Liver (tissue), 9 donors: Measurements from ENCODE around the gene PCED1B. TPM values are rescaled to one million over a fixed set of nuclear protein-coding genes. Genes with fewer than 3 reads are reported as not detected.

Source experiments
- DNase-seq: peaks from one replicate; pipeline ENCODE4 v3.0.0-alpha.2; 2017; ENCODE audit warnings: low spot score
- H3K27ac ChIP-seq, 2 donors: one replicate each; pipeline ENCODE4 v1.7.0; 2013; ENCODE audit warnings: inconsistent platforms in 2 of 2, low read length in 2 of 2, control low read depth in 1 of 2, low read depth in 1 of 2, mild to moderate bottlenecking in 1 of 2
- H3K27me3 ChIP-seq, 4 donors: one replicate each; pipeline versions ENCODE4 v1.6.1 to v1.7.0; 2013; ENCODE audit warnings: low read length in 3 of 4, inconsistent platforms in 1 of 4, mild to moderate bottlenecking in 1 of 4, moderate library complexity in 1 of 4; ENCODE audit not compliant: control insufficient read depth in 4 of 4, insufficient read depth in 4 of 4
- H3K36me3 ChIP-seq, 4 donors: one replicate each; pipeline versions ENCODE4 v1.6.1 to v1.7.0; 2013; ENCODE audit warnings: low read length in 3 of 4, mild to moderate bottlenecking in 3 of 4, low read depth in 1 of 4, moderate library complexity in 1 of 4; ENCODE audit not compliant: control insufficient read depth in 4 of 4, insufficient read depth in 3 of 4
- H3K4me1 ChIP-seq, 4 donors: one replicate each; pipeline versions ENCODE4 v1.6.1 to v1.7.0; 2013; ENCODE audit warnings: low read length in 3 of 4, mild to moderate bottlenecking in 3 of 4, moderate library complexity in 1 of 4; ENCODE audit not compliant: control insufficient read depth in 4 of 4, insufficient read depth in 4 of 4
- H3K4me3 ChIP-seq, 3 donors: one replicate each; pipeline versions ENCODE4 v1.6.1 to v1.7.0; 2013; ENCODE audit warnings: low read length in 3 of 3, control low read depth in 1 of 3, low read depth in 1 of 3, mild to moderate bottlenecking in 1 of 3
- H3K9ac ChIP-seq, 2 donors: one replicate each; pipeline ENCODE4 v1.7.0; 2013; ENCODE audit warnings: low read length in 2 of 2, mild to moderate bottlenecking in 2 of 2, moderate library complexity in 2 of 2, control low read depth in 1 of 2, low read depth in 1 of 2
- H3K9me3 ChIP-seq, 4 donors: one replicate each; pipeline versions ENCODE4 v1.6.1 to v1.7.0; 2013; ENCODE audit warnings: low read length in 3 of 4; ENCODE audit not compliant: control insufficient read depth in 4 of 4
- EGR1 ChIP-seq, 2 donors: IDR thresholded peaks; 2 replicates each; pipeline ENCODE4 v1.6.1; 2016 to 2018; ENCODE audit warnings: antibody characterized with exemption in 2 of 2, low read depth in 2 of 2
- FOXA1 ChIP-seq: IDR thresholded peaks from 2 replicates; pipeline ENCODE4 v1.6.1; 2016; ENCODE audit warnings: antibody characterized with exemption
- FOXA2 ChIP-seq: IDR thresholded peaks from 2 replicates; pipeline ENCODE4 v1.6.1; 2016; ENCODE audit warnings: antibody characterized with exemption
- GABPA ChIP-seq, 2 donors: IDR thresholded peaks in 1 of 2; conservative IDR thresholded peaks in 1 of 2; 2 replicates each; pipeline ENCODE4 v1.6.1; 2016; ENCODE audit warnings: antibody characterized with exemption in 2 of 2, mild to moderate bottlenecking in 1 of 2, moderate library complexity in 1 of 2
- HNF4A ChIP-seq, 2 donors: conservative IDR thresholded peaks; 2 replicates each; pipeline ENCODE4 v1.6.1; 2016; ENCODE audit warnings: antibody characterized with exemption in 2 of 2, mild to moderate bottlenecking in 2 of 2
- HNF4G ChIP-seq: IDR thresholded peaks from 2 replicates; pipeline ENCODE4 v1.6.1; 2016; ENCODE audit warnings: antibody characterized with exemption
- JUND ChIP-seq, 2 donors: IDR thresholded peaks; 2 replicates each; pipeline ENCODE4 v1.6.1; 2016; ENCODE audit warnings: antibody characterized with exemption in 2 of 2
- NR2F2 ChIP-seq: IDR thresholded peaks from 2 replicates; pipeline ENCODE4 v1.6.1; 2016; ENCODE audit warnings: antibody characterized with exemption
- RAD21 ChIP-seq, 2 donors: IDR thresholded peaks; 2 replicates each; pipeline ENCODE4 v1.6.1; 2016; ENCODE audit warnings: antibody characterized with exemption in 2 of 2, mild to moderate bottlenecking in 2 of 2
- RXRA ChIP-seq, 2 donors: IDR thresholded peaks; 2 replicates each; pipeline ENCODE4 v1.6.1; 2017 to 2018; ENCODE audit warnings: antibody characterized with exemption in 2 of 2, mild to moderate bottlenecking in 1 of 2
- SP1 ChIP-seq: IDR thresholded peaks from 2 replicates; pipeline ENCODE4 v1.6.1; 2018; ENCODE audit warnings: antibody characterized with exemption, mild to moderate bottlenecking
- TAF1 ChIP-seq: conservative IDR thresholded peaks from 2 replicates; pipeline ENCODE4 v1.6.1; 2016; ENCODE audit warnings: antibody characterized with exemption, mild to moderate bottlenecking
- YY1 ChIP-seq: IDR thresholded peaks from 2 replicates; pipeline ENCODE4 v1.6.1; 2016; ENCODE audit warnings: antibody characterized with exemption, mild to moderate bottlenecking
- WGBS: extraction: QIAGEN DNeasy Blood & Tissue Kit; methylation state at CpG from one replicate; pipeline ENCODE4 v1.1.7; 2013; 5-methylcytosine and 5-hydroxymethylcytosine counted together
- polyA plus RNA-seq, 2 donors: library from polyadenylated mRNA; stranded (reverse) in 1 of 2; unstranded in 1 of 2; fragments of 200-250 nt in 1 of 2; fragments of >200 nt in 1 of 2; fragmentation: Nextera tagmentation in 1 of 2; extraction: Ambion mirVana in 1 of 2; gene quantifications; one replicate each; pipeline versions ENCODE4 v1.2.1 to v1.2.3, GENCODE V29; 2013 to 2015
- total RNA-seq, 2 donors: library from RNA; depleted of rRNA; stranded (reverse); fragments of >200 nt; gene quantifications; one replicate each; pipeline ENCODE4 v1.2.3, GENCODE V29; 2014
- TF ChIP-seq, protein P1 (sequence below): IDR thresholded peaks from 2 replicates; pipeline ENCODE4 v1.6.1; 2016; ENCODE audit warnings: antibody characterized with exemption
- TF ChIP-seq, protein P2 (sequence below): fragments of 150-350 bp; IDR thresholded peaks from 2 replicates; pipeline ENCODE4 v1.5.1; 2017; ENCODE audit warnings: improper control_type of control experiment, low read depth, low read length; ENCODE audit not compliant: missing input control
- TF ChIP-seq, protein P3 (sequence below): IDR thresholded peaks from 2 replicates; pipeline ENCODE4 v1.6.1; 2016; ENCODE audit warnings: antibody characterized with exemption
- TF ChIP-seq, protein P4 (sequence below): IDR thresholded peaks from 2 replicates; pipeline ENCODE4 v1.6.1; 2016; ENCODE audit warnings: antibody characterized with exemption
- TF ChIP-seq, protein P5 (sequence below): IDR thresholded peaks from 2 replicates; pipeline ENCODE4 v1.6.1; 2016; ENCODE audit warnings: antibody characterized with exemption, mild to moderate bottlenecking
- donor health status: healthy.
- donor health status: healthy.
- donor health status: healthy.
- donor health status: healthy.
- donor health status: healthy.

PCED1B gene
- total and polyA plus RNA-seq, 4 donors = 0.51 to 1.8 (median 1.1) TPM

DNA sequence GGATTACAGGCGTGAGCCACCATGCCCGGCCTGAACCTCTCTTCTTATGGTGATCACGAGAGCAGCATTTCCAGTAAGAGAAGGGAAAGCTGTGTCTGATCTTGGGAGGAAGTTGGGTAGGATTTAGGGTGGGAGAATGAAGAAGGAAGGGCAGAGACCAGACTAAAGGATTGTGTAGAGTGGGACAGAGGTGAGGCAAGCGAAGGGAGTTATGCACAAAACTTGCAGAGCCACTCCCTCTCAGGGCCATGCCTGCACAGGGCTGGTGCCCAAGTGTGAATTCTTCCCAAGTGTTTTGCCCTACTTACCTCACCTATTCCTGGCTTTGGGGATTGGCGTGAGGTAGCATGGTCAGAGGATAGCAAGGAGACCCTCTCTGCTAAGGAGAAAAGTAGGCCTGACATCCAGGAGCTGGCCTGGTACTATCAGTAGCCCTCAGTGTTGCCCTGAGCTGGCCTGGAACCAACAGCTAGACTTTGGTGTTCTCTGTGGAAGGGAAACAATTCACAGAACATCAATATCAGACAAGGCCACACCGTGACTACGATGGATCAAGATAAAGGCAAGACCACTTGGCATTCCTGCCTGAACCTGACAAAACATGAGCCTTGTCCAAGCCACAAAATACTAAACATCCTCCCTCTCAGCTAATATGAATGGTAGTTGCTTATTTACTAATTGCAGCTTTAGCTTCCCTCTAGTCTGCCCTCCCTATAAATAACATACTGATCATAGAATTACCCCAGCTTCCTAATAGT, 201.3 kb downstream of the PCED1B start:
- WGBS = 91% methylated on average over 7 of the region's 7 CpGs
- TF ChIP-seq NR2F2 = no peak
- TF ChIP-seq, protein P1, sequence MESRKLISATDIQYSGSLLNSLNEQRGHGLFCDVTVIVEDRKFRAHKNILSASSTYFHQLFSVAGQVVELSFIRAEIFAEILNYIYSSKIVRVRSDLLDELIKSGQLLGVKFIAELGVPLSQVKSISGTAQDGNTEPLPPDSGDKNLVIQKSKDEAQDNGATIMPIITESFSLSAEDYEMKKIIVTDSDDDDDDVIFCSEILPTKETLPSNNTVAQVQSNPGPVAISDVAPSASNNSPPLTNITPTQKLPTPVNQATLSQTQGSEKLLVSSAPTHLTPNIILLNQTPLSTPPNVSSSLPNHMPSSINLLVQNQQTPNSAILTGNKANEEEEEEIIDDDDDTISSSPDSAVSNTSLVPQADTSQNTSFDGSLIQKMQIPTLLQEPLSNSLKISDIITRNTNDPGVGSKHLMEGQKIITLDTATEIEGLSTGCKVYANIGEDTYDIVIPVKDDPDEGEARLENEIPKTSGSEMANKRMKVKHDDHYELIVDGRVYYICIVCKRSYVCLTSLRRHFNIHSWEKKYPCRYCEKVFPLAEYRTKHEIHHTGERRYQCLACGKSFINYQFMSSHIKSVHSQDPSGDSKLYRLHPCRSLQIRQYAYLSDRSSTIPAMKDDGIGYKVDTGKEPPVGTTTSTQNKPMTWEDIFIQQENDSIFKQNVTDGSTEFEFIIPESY = no peak
- TF ChIP-seq GABPA (IDR thresholded peaks at IDR 0.05 in 1 of 2, conservative IDR thresholded peaks at IDR 0.05 in 1 of 2) = no peak
- no peak for TF ChIP-seq TAF1
- TF ChIP-seq, protein P2, sequence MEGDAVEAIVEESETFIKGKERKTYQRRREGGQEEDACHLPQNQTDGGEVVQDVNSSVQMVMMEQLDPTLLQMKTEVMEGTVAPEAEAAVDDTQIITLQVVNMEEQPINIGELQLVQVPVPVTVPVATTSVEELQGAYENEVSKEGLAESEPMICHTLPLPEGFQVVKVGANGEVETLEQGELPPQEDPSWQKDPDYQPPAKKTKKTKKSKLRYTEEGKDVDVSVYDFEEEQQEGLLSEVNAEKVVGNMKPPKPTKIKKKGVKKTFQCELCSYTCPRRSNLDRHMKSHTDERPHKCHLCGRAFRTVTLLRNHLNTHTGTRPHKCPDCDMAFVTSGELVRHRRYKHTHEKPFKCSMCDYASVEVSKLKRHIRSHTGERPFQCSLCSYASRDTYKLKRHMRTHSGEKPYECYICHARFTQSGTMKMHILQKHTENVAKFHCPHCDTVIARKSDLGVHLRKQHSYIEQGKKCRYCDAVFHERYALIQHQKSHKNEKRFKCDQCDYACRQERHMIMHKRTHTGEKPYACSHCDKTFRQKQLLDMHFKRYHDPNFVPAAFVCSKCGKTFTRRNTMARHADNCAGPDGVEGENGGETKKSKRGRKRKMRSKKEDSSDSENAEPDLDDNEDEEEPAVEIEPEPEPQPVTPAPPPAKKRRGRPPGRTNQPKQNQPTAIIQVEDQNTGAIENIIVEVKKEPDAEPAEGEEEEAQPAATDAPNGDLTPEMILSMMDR = no peak
- no peak for TF ChIP-seq FOXA2
- no peak for TF ChIP-seq YY1
- TF ChIP-seq, protein P3, sequence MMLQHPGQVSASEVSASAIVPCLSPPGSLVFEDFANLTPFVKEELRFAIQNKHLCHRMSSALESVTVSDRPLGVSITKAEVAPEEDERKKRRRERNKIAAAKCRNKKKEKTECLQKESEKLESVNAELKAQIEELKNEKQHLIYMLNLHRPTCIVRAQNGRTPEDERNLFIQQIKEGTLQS = no peak
- no peak for TF ChIP-seq EGR1 (IDR thresholded peaks at IDR 0.05; ENCODE audit: low read depth in 2 of 2)
- TF ChIP-seq, protein P4, sequence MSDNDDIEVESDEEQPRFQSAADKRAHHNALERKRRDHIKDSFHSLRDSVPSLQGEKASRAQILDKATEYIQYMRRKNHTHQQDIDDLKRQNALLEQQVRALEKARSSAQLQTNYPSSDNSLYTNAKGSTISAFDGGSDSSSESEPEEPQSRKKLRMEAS = no peak
- no peak for TF ChIP-seq HNF4G
- TF ChIP-seq HNF4A (conservative IDR thresholded peaks at IDR 0.05) = no peak
- no peak for TF ChIP-seq RXRA (IDR thresholded peaks at IDR 0.05)
- no peak for TF ChIP-seq FOXA1
- TF ChIP-seq JUND (IDR thresholded peaks at IDR 0.05) = no peak
- TF ChIP-seq, protein P5, sequence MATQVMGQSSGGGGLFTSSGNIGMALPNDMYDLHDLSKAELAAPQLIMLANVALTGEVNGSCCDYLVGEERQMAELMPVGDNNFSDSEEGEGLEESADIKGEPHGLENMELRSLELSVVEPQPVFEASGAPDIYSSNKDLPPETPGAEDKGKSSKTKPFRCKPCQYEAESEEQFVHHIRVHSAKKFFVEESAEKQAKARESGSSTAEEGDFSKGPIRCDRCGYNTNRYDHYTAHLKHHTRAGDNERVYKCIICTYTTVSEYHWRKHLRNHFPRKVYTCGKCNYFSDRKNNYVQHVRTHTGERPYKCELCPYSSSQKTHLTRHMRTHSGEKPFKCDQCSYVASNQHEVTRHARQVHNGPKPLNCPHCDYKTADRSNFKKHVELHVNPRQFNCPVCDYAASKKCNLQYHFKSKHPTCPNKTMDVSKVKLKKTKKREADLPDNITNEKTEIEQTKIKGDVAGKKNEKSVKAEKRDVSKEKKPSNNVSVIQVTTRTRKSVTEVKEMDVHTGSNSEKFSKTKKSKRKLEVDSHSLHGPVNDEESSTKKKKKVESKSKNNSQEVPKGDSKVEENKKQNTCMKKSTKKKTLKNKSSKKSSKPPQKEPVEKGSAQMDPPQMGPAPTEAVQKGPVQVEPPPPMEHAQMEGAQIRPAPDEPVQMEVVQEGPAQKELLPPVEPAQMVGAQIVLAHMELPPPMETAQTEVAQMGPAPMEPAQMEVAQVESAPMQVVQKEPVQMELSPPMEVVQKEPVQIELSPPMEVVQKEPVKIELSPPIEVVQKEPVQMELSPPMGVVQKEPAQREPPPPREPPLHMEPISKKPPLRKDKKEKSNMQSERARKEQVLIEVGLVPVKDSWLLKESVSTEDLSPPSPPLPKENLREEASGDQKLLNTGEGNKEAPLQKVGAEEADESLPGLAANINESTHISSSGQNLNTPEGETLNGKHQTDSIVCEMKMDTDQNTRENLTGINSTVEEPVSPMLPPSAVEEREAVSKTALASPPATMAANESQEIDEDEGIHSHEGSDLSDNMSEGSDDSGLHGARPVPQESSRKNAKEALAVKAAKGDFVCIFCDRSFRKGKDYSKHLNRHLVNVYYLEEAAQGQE = no peak
- TF ChIP-seq RAD21 (IDR thresholded peaks at IDR 0.05) = no peak
- TF ChIP-seq SP1 = no peak
- Histone ChIP-seq H3K9ac (no peak overlapping the region), H3K27ac (no peak overlapping the region), H3K4me3 (no peak overlapping the region), H3K4me1 (peaks cover 0 to 11% (median under 1%) of the 10 kb centered on the region in 4 donors), H3K9me3 (no peaks in the 10 kb centered on the region), H3K36me3 (no peaks in the 10 kb centered on the region), H3K27me3 (no peaks in the 10 kb centered on the region)
- no peak for DNase-seq
